Common myeloid progenitor, CD34-positive (primary cell): ENCODE measurements around the gene NEO1.

Experiments
- CTCF ChIA-PET: fragments of 350-600 bp; sonication (Branson Sonifier 250); formaldehyde crosslinking; loops from one replicate; lab custom pipeline; 2021; ENCODE audit warnings: antibody characterized with exemption; lab: Charles Lee
- POLR2A ChIA-PET: fragments of 350-600 bp; sonication (Branson Sonifier 250); formaldehyde crosslinking; loops from one replicate; lab custom pipeline; 2021; ENCODE audit warnings: antibody characterized with exemption; lab: Charles Lee
- DNase-seq, 3 donors: peaks; one replicate each; pipeline versions ENCODE4 v3.0.0 to v3.0.0-alpha.2; 2013
- H3K27ac ChIP-seq, 2 experiments: 1 replicate in 1 of 2; 2 replicates in 1 of 2; pipeline ENCODE4 v1.7.0; 2013; ENCODE audit warnings: inconsistent platforms in 2 of 2, low read length in 2 of 2, mild to moderate bottlenecking in 2 of 2, low read depth in 1 of 2, moderate library complexity in 1 of 2; ENCODE audit not compliant: severe bottlenecking in 2 of 2, insufficient read depth in 1 of 2, poor library complexity in 1 of 2
- H3K27me3 ChIP-seq, 5 experiments: replicated peaks in 2 of 5; 1 replicate in 3 of 5; 2 replicates in 2 of 5; pipeline versions ENCODE4 v1.6.1 to v1.7.0; 2013; ENCODE audit warnings: low read length in 4 of 5, mild to moderate bottlenecking in 2 of 5, moderate library complexity in 2 of 5, inconsistent platforms in 1 of 5; ENCODE audit not compliant: insufficient read depth in 5 of 5, control insufficient read depth in 4 of 5
- H3K36me3 ChIP-seq, 4 experiments: 1 replicate in 2 of 4; 2 replicates in 2 of 4; pipeline versions ENCODE4 v1.6.1 to v1.7.0; 2013; ENCODE audit warnings: low read length in 3 of 4, control low read depth in 1 of 4, mild to moderate bottlenecking in 1 of 4; ENCODE audit not compliant: control insufficient read depth in 4 of 4, insufficient read depth in 4 of 4
- H3K4me1 ChIP-seq, 4 experiments: 1 replicate in 3 of 4; 2 replicates in 1 of 4; pipeline versions ENCODE4 v1.6.1 to v1.7.1; 2013; ENCODE audit warnings: low read length in 3 of 4, mild to moderate bottlenecking in 3 of 4, control low read depth in 1 of 4, inconsistent platforms in 1 of 4, moderate library complexity in 1 of 4; ENCODE audit not compliant: control insufficient read depth in 4 of 4, insufficient read depth in 4 of 4; ENCODE audit errors: control extremely low read depth in 1 of 4
- H3K4me3 ChIP-seq, 7 experiments: 1 replicate in 4 of 7; 2 replicates in 3 of 7; pipeline versions ENCODE4 v1.5.1 to v1.7.0; 2013; ENCODE audit warnings: mild to moderate bottlenecking in 7 of 7, low read length in 6 of 7, moderate library complexity in 6 of 7, inconsistent platforms in 2 of 7, low read depth in 2 of 7, control low read depth in 1 of 7; ENCODE audit not compliant: insufficient read depth in 4 of 7, control insufficient read depth in 1 of 7; ENCODE audit errors: extremely low read depth in 1 of 7
- H3K9me3 ChIP-seq, 5 experiments: 1 replicate in 4 of 5; 2 replicates in 1 of 5; pipeline versions ENCODE4 v1.6.1 to v1.7.1; 2013; ENCODE audit warnings: low read length in 4 of 5, mild to moderate bottlenecking in 2 of 5, inconsistent platforms in 1 of 5, low read depth in 1 of 5, moderate library complexity in 1 of 5; ENCODE audit not compliant: control insufficient read depth in 4 of 5, insufficient read depth in 2 of 5; ENCODE audit errors: control extremely low read depth in 1 of 5
- WGBS: methylation state at CpG from one replicate; pipeline ENCODE4 v1.1.5; 2013; ENCODE audit not compliant: insufficient coverage; 5-methylcytosine and 5-hydroxymethylcytosine counted together

Gene NEO1

GRCh38 chr15:73054417-73054953 lies 2.2 kb downstream of the NEO1 start:
- Histone ChIP-seq H3K27me3 (peaks cover 29 to 91% (median 63%) of the 10 kb centered on the region in 5 experiments), H3K9me3 (no peaks in the 10 kb centered on the region), H3K4me3 (no peak overlapping the region), H3K4me1 (peaks cover 3 to 15% (median 12%) of the 10 kb centered on the region in 4 experiments), H3K27ac (no peak overlapping the region), H3K36me3 (no peaks in the 10 kb centered on the region)
- CTCF ChIA-PET: no interaction called here
- no peak for DNase-seq
- 77% methylated on average over 6 of the region's 6 CpGs for WGBS
- POLR2A ChIA-PET: no interaction called here

GRCh38 chr15:73056460-73056859 lies 4.2 kb downstream of the NEO1 start:
- H3K4me1 ChIP-seq: peaks cover 3 to 13% (median 9%) of the 10 kb centered on the region in 4 experiments
- peaks cover 23 to 87% (median 51%) of the 10 kb centered on the region in 5 experiments for H3K27me3 ChIP-seq
- no peak overlapping the region for H3K4me3 ChIP-seq
- ChIA-PET POLR2A (no interaction called here), CTCF (interaction anchor here (1.1 to 1.5 kb wide), 2 partner anchors 8 to 26 kb away, joined by 3 read pairs; no protein-coding TSS in a partner anchor)
- 100% methylated on average over 2 of the region's 3 CpGs for WGBS
- no peak overlapping the region for H3K27ac ChIP-seq
- no peaks in the 10 kb centered on the region for H3K36me3 ChIP-seq
- DNase-seq: no peak
- no peaks in the 10 kb centered on the region for H3K9me3 ChIP-seq

- no peaks in the 10 kb centered on the region for H3K9me3 ChIP-seq
- H3K4me3 ChIP-seq: no peak overlapping the region
- peaks cover 0 to under 1% (median 0%) of the 10 kb centered on the region in 4 experiments for H3K4me1 ChIP-seq
- no peak for DNase-seq
- H3K36me3 ChIP-seq: no peaks in the 10 kb centered on the region
- peaks cover 15 to 91% (median 53%) of the 10 kb centered on the region in 5 experiments for H3K27me3 ChIP-seq
- no peak overlapping the region for H3K27ac ChIP-seq
- ChIA-PET CTCF (no interaction called here), POLR2A (no interaction called here)
Measured at GRCh38 chr15:73058437-73058836, 6.2 kb downstream of the NEO1 start.

- peaks cover 4 to 76% (median 34%) of the 10 kb centered on the region in 5 experiments for H3K27me3 ChIP-seq
Measured at GRCh38 chr15:73065114-73065513, 12.9 kb downstream of the NEO1 start.

GRCh38 chr15:73069109-73069508 lies 16.8 kb downstream of the NEO1 start:
- ChIA-PET POLR2A (no interaction called here), CTCF (interaction anchor here (1.6 kb wide), 1 partner anchor 9 kb away, joined by 4 read pairs; no protein-coding TSS in a partner anchor)
- Histone ChIP-seq H3K36me3 (no peaks in the 10 kb centered on the region), H3K4me3 (no peak overlapping the region), H3K27me3 (peaks cover 2 to 79% (median 29%) of the 10 kb centered on the region in 5 experiments), H3K9me3 (no peaks in the 10 kb centered on the region), H3K27ac (no peak overlapping the region), H3K4me1 (no peaks in the 10 kb centered on the region)
- DNase-seq: no peak
- 79% methylated on average over 5 of the region's 5 CpGs for WGBS

More at GRCh38 chr15:73065114-73065513, 12.9 kb downstream of the NEO1 start:
- H3K36me3 ChIP-seq: no peaks in the 10 kb centered on the region
- no peak overlapping the region for H3K4me3 ChIP-seq
- no CpG with 5 or more reads among the region's 2 CpGs for WGBS
- H3K4me1 ChIP-seq: no peaks in the 10 kb centered on the region
- POLR2A ChIA-PET: no interaction called here
- CTCF ChIA-PET: no interaction called here
- no peak for DNase-seq
- no peak overlapping the region for H3K27ac ChIP-seq
- no peaks in the 10 kb centered on the region for H3K9me3 ChIP-seq

GRCh38 chr15:73072894-73073293 lies 20.6 kb downstream of the NEO1 start:
- no peaks in the 10 kb centered on the region for H3K9me3 ChIP-seq
- ChIA-PET POLR2A (no interaction called here), CTCF (no interaction called here)
- H3K36me3 ChIP-seq: no peaks in the 10 kb centered on the region
- H3K27ac ChIP-seq: no peak overlapping the region
- H3K27me3 ChIP-seq: peaks cover 7 to 86% (median 35%) of the 10 kb centered on the region in 5 experiments
- H3K4me3 ChIP-seq: no peak overlapping the region
- no peaks in the 10 kb centered on the region for H3K4me1 ChIP-seq
- 100% methylated on average over 3 of the region's 3 CpGs for WGBS
- no peak for DNase-seq

- Histone ChIP-seq H3K27ac (no peak overlapping the region), H3K4me1 (peaks cover 0 to 8% (median 2%) of the 10 kb centered on the region in 4 experiments), H3K9me3 (no peaks in the 10 kb centered on the region), H3K4me3 (no peak overlapping the region), H3K36me3 (no peaks in the 10 kb centered on the region), H3K27me3 (peaks cover 7 to 88% (median 38%) of the 10 kb centered on the region in 5 experiments)
- no CpG with 5 or more reads among the region's 4 CpGs for WGBS
- DNase-seq: no peak
- POLR2A ChIA-PET: interaction anchor here (0.7 kb wide), 1 partner anchor 451 kb away, joined by 3 read pairs; no protein-coding TSS in a partner anchor
- CTCF ChIA-PET: no interaction called here
Measured at GRCh38 chr15:73074241-73074640, 22.0 kb downstream of the NEO1 start.
